RWPE1 (cell line): ENCODE data around the gene RALGPS2.

ENCODE experiments used
- CTCF ChIA-PET: fragments of 350-600 bp; sonication (Branson Sonifier 250); formaldehyde crosslinking; extraction: SDS; loops from one replicate; lab custom pipeline; 2021; lab: Yijun Ruan, JAX
- POLR2A ChIA-PET: fragments of 400-600 bp; formaldehyde crosslinking; extraction: SDS; loops from one replicate; lab custom pipeline; 2020; ENCODE audit warnings: antibody characterized with exemption; ENCODE audit not compliant: low non-redundant PET; lab: Yijun Ruan, JAX
- DNase-seq: peaks from one replicate; pipeline ENCODE4 v3.0.0; 2012; ENCODE audit warnings: low spot score
- H3K27ac ChIP-seq: fragments of 450-650 bp; 2 replicates; pipeline ENCODE4 v1.5.1; 2017
- CTCF ChIP-seq: fragments of 450-650 bp; conservative IDR thresholded peaks from 2 replicates; pipeline ENCODE4 v1.5.1; 2017; ENCODE audit warnings: low read depth, mild to moderate bottlenecking

Gene RALGPS2

GRCh38 chr1:178933709-178934490 is 208.9 kb downstream of the RALGPS2 start:
- ChIA-PET POLR2A (no interaction called here), CTCF (interaction anchor here (0.6 to 0.7 kb wide), 3 partner anchors 69 to 125 kb away, joined by 3 to 4 read pairs (median 3); no protein-coding TSS in a partner anchor)
- DNase-seq = no peak
- no peak overlapping the region for H3K27ac ChIP-seq
- TF ChIP-seq CTCF = no peak

DNA sequence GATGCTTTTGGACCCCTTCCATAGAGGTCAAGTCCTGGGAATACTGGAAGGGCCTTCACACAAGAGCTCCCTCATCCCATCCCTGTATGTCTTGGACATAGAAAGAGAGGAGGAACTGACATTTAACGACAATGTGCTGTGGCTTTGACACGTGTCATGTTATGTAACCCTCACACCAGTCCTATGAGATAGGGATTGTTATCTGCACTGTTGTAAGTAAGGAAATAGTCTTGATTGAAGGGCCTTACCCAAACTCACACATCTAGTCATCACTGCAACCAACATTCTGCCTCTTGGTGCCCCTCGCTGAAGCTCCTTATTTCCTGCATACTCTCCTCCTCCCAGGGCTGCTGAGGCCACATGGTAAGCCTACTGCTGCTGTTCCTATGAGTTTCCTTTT is 209.5 kb downstream of the RALGPS2 start:
- POLR2A ChIA-PET = no interaction called here
- H3K27ac ChIP-seq = no peak overlapping the region
- no peak for TF ChIP-seq CTCF
- CTCF ChIA-PET = no interaction called here
- no peak for DNase-seq

DNA sequence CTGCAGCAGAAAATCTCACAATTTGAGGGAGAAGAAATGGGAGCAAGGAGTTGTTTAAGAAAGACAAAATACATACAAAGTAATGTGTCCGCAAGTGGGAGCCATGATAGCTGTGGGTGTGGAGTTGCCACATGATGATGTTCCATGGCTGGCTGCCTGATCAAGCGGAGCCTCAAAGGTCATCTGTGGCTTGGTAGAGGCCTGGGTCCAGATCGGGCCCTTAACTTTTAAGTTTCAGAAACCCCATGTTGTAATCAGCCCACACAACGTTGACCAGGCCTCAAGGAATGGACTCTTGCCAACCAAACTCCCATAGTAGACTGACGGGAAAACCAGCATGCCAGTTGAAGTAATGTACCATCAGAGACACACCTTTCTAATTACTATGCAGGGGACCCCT is 210.6 kb downstream of the RALGPS2 start:
- no peak for TF ChIP-seq CTCF
- CTCF ChIA-PET = no interaction called here
- POLR2A ChIA-PET = no interaction called here
- no peak overlapping the region for H3K27ac ChIP-seq
- no peak for DNase-seq

GRCh38 chr1:178937695-178938094 is 212.7 kb downstream of the RALGPS2 start:
- H3K27ac ChIP-seq = no peak overlapping the region
- ChIA-PET CTCF (interaction anchor here (0.6 kb wide), 1 partner anchor 500 kb away, joined by 3 read pairs; no protein-coding TSS in a partner anchor), POLR2A (no interaction called here)
- no peak for DNase-seq
- TF ChIP-seq CTCF = no peak

DNA sequence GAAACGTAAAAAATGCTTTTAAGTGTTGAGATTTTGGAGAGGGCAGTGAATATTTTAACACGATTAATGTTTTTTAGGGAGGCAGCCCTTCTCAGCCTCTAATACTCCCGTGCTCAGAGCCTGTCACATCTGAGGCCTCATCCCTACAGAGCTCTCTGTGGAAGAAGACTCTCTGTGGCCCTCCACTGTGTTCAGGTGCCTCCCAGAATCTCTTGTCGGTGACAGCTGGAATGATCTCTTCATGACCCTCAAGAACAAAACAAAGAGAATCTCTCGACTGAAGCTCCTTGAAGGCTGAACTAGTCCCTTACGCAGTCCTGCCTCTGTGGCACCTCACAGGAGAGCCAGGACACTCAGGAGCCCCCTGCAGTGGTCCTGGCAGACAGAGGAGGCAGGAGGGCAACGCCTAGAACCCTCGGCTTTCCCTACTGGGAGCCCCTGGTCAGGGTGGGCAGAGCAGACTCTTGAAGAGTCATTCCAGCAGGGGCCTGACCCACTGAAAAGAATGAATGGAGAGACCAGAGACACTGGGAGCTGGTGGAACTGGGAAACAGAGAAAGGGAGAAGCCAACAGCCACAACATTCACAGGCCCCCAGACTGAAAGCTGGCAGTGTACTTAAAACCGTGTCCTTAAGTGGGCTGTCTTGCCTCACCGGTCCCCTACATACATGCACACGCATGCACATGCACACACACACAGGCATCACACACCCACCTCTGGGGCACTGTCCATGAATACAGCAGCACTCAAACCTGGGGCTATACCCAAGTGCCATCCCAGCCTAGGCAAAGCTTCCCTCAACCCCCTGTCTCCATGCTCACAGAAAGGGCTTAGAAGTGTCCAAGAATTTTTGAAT is 213.3 kb downstream of the RALGPS2 start:
- no peak for TF ChIP-seq CTCF
- POLR2A ChIA-PET = no interaction called here
- H3K27ac ChIP-seq = no peak overlapping the region
- CTCF ChIA-PET = interaction anchor here (0.5 kb wide), 1 partner anchor 180 kb away, joined by 4 read pairs; no protein-coding TSS in a partner anchor
- no peak for DNase-seq

DNA sequence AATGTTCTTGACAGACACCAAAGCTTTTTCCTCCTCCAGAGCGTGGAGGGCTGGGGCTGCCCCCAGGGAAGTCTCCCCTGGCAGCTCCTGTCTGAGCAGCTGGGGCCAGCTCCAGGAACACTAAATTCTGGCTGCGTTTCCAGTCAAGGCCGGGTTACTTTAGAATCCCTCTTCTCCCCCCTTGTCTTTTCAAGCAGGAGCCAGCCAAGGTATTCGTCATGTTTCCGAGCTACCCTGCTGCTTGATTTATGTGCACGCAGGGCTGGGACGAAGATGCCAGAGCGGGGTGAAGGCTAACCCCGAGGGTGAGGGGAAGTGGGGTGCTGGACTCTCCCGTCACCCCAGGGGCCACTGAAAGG is 213.9 kb downstream of the RALGPS2 start:
- no peak overlapping the region for H3K27ac ChIP-seq
- ChIA-PET CTCF (no interaction called here), POLR2A (no interaction called here)
- DNase-seq = no peak
- no peak for TF ChIP-seq CTCF
